ENCODE measurements around the gene MYO18B. TPM values are rescaled to one million over a fixed set of nuclear protein-coding genes. Genes with fewer than 3 reads are reported as not detected.

Gene MYO18B
- total and polyA plus RNA-seq, 7 donors, result 79.3 to 434 (median 273) TPM

GRCh38 chr22:25736378-25737011, 5.5 kb upstream of the MYO18B start:
- H3K9me3 ChIP-seq, result no peaks in the 10 kb centered on the region
- DNase-seq, result no peak
- H3K4me1 ChIP-seq, result peaks cover 3% of the 10 kb centered on the region
- TF ChIP-seq CTCF (IDR thresholded peaks at IDR 0.05), result no peak
- ATAC-seq, result peak in 1 of 4 donors; percentile 57
- no peaks in the 10 kb centered on the region for H3K36me3 ChIP-seq (ENCODE audit: insufficient read depth in 1 of 2, low read depth in 1 of 2)
- H3K4me3 ChIP-seq, result no peak overlapping the region
- H3K27me3 ChIP-seq (ENCODE audit: insufficient read depth in 3 of 3, low read length in 2 of 3), result no peaks in the 10 kb centered on the region
- 55 to 63% (median 58%) methylated on average over 9 of the region's 9 CpGs for WGBS, 3 donors
- intact Hi-C loops (cut with DNase I), result no loop called here
- no peak overlapping the region for H3K27ac ChIP-seq

- WGBS, 3 donors, result 67 to 85% (median 79%) methylated on average over 11 of the region's 11 CpGs
- peaks cover 5% of the 10 kb centered on the region for H3K4me1 ChIP-seq
- H3K27ac ChIP-seq, result no peak overlapping the region
- H3K4me3 ChIP-seq, result no peak overlapping the region
- no peaks in the 10 kb centered on the region for H3K36me3 ChIP-seq (ENCODE audit: insufficient read depth in 1 of 2, low read depth in 1 of 2)
- no peak for ATAC-seq
- intact Hi-C loops (cut with DNase I), result no loop called here
- H3K27me3 ChIP-seq (ENCODE audit: insufficient read depth in 3 of 3, low read length in 2 of 3), result no peaks in the 10 kb centered on the region
- no peak for DNase-seq
- no peaks in the 10 kb centered on the region for H3K9me3 ChIP-seq
- no peak for TF ChIP-seq CTCF (IDR thresholded peaks at IDR 0.05)
These were observed 2.2 kb upstream of the MYO18B start for GRCh38 chr22:25739659-25740344.

- peak overlapping the region; percentile 78 for H3K4me3 ChIP-seq
- intact Hi-C loops (cut with DNase I), result no loop called here
- H3K36me3 ChIP-seq (ENCODE audit: insufficient read depth in 1 of 2, low read depth in 1 of 2), result no peaks in the 10 kb centered on the region
- H3K27ac ChIP-seq, result peak overlapping the region; percentile 98
- ATAC-seq, result peak in 2 of 4 donors; percentile 1 to 5
- no peak for TF ChIP-seq CTCF (IDR thresholded peaks at IDR 0.05)
- H3K9me3 ChIP-seq, result no peaks in the 10 kb centered on the region
- peaks cover 27% of the 10 kb centered on the region for H3K4me1 ChIP-seq
- no peaks in the 10 kb centered on the region for H3K27me3 ChIP-seq (ENCODE audit: insufficient read depth in 3 of 3, low read length in 2 of 3)
- no peak for DNase-seq
- 13 to 25% (median 25%) methylated on average over 6 of the region's 6 CpGs for WGBS, 3 donors
These were observed 1.1 kb downstream of the MYO18B start for GRCh38 chr22:25742918-25743708.

- intact Hi-C loops (cut with DNase I), result no loop called here
- no peaks in the 10 kb centered on the region for H3K9me3 ChIP-seq
- DNase-seq, result no peak
- H3K4me1 ChIP-seq, result peaks cover 43% of the 10 kb centered on the region
- peak overlapping the region; percentile 78 for H3K4me3 ChIP-seq
- WGBS, 3 donors, result 46 to 72% (median 62%) methylated on average over 4 of the region's 4 CpGs
- no peak for ATAC-seq
- H3K27me3 ChIP-seq (ENCODE audit: insufficient read depth in 3 of 3, low read length in 2 of 3), result no peaks in the 10 kb centered on the region
- TF ChIP-seq CTCF (IDR thresholded peaks at IDR 0.05), result no peak
- H3K36me3 ChIP-seq (ENCODE audit: insufficient read depth in 1 of 2, low read depth in 1 of 2), result no peaks in the 10 kb centered on the region
- H3K27ac ChIP-seq, result peak overlapping the region; percentile 98
These were observed 2.7 kb downstream of the MYO18B start for GRCh38 chr22:25744694-25745093.

Measured in psoas muscle (tissue), 8 donors.